K562 (cell line): Measurements from ENCODE around the gene SLC1A1. TPM values are rescaled to one million over a fixed set of nuclear protein-coding genes. Genes with fewer than 3 reads are reported as not detected.

ENCODE experiments used
- ATAC-seq: fragments of 200-7000 bp; cut with Tn5 transposase; 3 replicates; pipeline ENCODE4 v1.9.1; 2020; ENCODE audit warnings: moderate library complexity
- BruUV-seq: library from RNA; stranded (reverse); fragments of 400-500 nt; replicated peaks from 2 replicates; lab custom pipeline; 2021; lab: Mats Ljungman, UMichigan
- CTCF ChIA-PET: fragments of 300-600 bp; formaldehyde crosslinking; extraction: SDS; loops from one replicate; lab custom pipeline; 2021; ENCODE audit warnings: low intra/inter-chr PET ratio; lab: Yijun Ruan, JAX
- POLR2A ChIA-PET: fragments of 300-600, 350-650 bp; sonication (Branson Sonifier 250); formaldehyde crosslinking; extraction: SDS; loops from one replicate; lab custom pipeline; 2021; ENCODE audit warnings: antibody characterized with exemption, inconsistent platforms; lab: Yijun Ruan, JAX
- DNase-seq, 4 experiments: peaks; one replicate each; pipeline versions ENCODE4 v3.0.0 to v3.0.0-alpha.2; 2011 to 2018; ENCODE audit warnings: low spot score in 3 of 4, mixed read lengths in 3 of 4; ENCODE audit errors: extremely low read depth in 1 of 4
- FAIRE-seq: peaks from 2 replicates; lab custom pipeline; 2011; peaks lifted over from hg19 to GRCh38; lab: Jason Lieb, UNC
- H2AFZ ChIP-seq: 2 replicates; pipeline ENCODE4 v1.6.0; 2011; ENCODE audit warnings: low read depth, low read length, control low read depth, inconsistent platforms
- H3K27ac ChIP-seq: fragments of 200-600 bp; 3 replicates; pipeline ENCODE4 v1.8.0; 2011; ENCODE audit warnings: low read depth, mild to moderate bottlenecking, control low read depth, inconsistent platforms, low read length, moderate library complexity, mixed read lengths; ENCODE audit errors: extremely low read depth
- H3K27me3 ChIP-seq, 2 experiments: fragments of 300-600 bp in 1 of 2; 2 replicates in 1 of 2; 3 replicates in 1 of 2; pipeline versions ENCODE4 v1.6.0 to v1.8.0; 2011; ENCODE audit warnings: inconsistent platforms in 2 of 2, low read length in 2 of 2, mild to moderate bottlenecking in 1 of 2, mixed read lengths in 1 of 2, moderate library complexity in 1 of 2; ENCODE audit not compliant: control insufficient read depth in 2 of 2, insufficient read depth in 2 of 2
- H3K36me3 ChIP-seq: fragments of 300-600 bp; 3 replicates; pipeline ENCODE4 v1.8.0; 2011; ENCODE audit warnings: mild to moderate bottlenecking, low read length, inconsistent platforms; ENCODE audit not compliant: control insufficient read depth, insufficient read depth
- H3K4me1 ChIP-seq, 2 experiments: fragments of 200-600 bp in 1 of 2; replicated peaks in 1 of 2; 2 replicates in 1 of 2; 3 replicates in 1 of 2; pipeline versions ENCODE4 v1.5.1 to v1.8.0; 2011; ENCODE audit warnings: inconsistent platforms in 2 of 2, low read length in 2 of 2, mild to moderate bottlenecking in 1 of 2, mixed read lengths in 1 of 2, moderate library complexity in 1 of 2; ENCODE audit not compliant: control insufficient read depth in 2 of 2, insufficient read depth in 2 of 2
- H3K4me2 ChIP-seq: 2 replicates; pipeline ENCODE4 v1.6.1; 2011; ENCODE audit warnings: low read length, control low read depth, inconsistent platforms, mixed read lengths; ENCODE audit not compliant: insufficient read depth
- H3K4me3 ChIP-seq: fragments of 200-600 bp; sonication (generic), shearing (Covaris generic); 2 replicates; pipeline ENCODE4 v1.5.1; 2016; ENCODE audit warnings: control low read depth, inconsistent platforms
- H3K79me2 ChIP-seq: fragments of 200-600 bp; 3 replicates; pipeline ENCODE4 v1.8.0; 2011; ENCODE audit warnings: low read length, inconsistent platforms; ENCODE audit not compliant: control insufficient read depth, insufficient read depth
- H3K9ac ChIP-seq, 2 experiments: 2 replicates each; pipeline versions ENCODE4 v1.6.0 to v1.6.1; 2011; ENCODE audit warnings: low read depth in 2 of 2, low read length in 2 of 2, control low read depth in 1 of 2, inconsistent platforms in 1 of 2, mild to moderate bottlenecking in 1 of 2, mixed read lengths in 1 of 2; ENCODE audit not compliant: insufficient read depth in 1 of 2
- H3K9me1 ChIP-seq: one replicate; pipeline ENCODE4 v1.6.0; 2011; ENCODE audit warnings: inconsistent platforms, mild to moderate bottlenecking, low read length, moderate library complexity; ENCODE audit not compliant: control insufficient read depth, insufficient read depth
- H3K9me3 ChIP-seq: replicated peaks from 2 replicates; pipeline ENCODE4 v1.5.1; 2011; ENCODE audit warnings: low read depth, low read length, inconsistent platforms; ENCODE audit not compliant: control insufficient read depth, insufficient read depth
- H4K20me1 ChIP-seq: replicated peaks from 2 replicates; pipeline ENCODE4 v1.6.1; 2011; ENCODE audit warnings: low read length, inconsistent platforms, mixed read lengths; ENCODE audit not compliant: control insufficient read depth, insufficient read depth
- BHLHE40 ChIP-seq: IDR thresholded peaks from 2 replicates; pipeline ENCODE4 v1.6.1; 2011; ENCODE audit warnings: low read length, improper control_type of control experiment
- CXXC5 ChIP-seq: fragments of 250-450 bp; sonication (Bioruptor Pico); IDR thresholded peaks from 2 replicates; pipeline ENCODE4 v1.8.0; 2022; ENCODE audit warnings: inconsistent platforms, mild to moderate bottlenecking, moderate library complexity
- HNRNPH1 ChIP-seq: fragments of 200-400 bp; formaldehyde crosslinking; optimal IDR thresholded peaks from 2 replicates; pipeline ENCODE3; 2017; ENCODE audit warnings: low read depth, mild to moderate bottlenecking, low read length, moderate library complexity
- WGBS: fragments of 100-300 bp; shearing (Covaris generic); methylation state at CpG from one replicate; pipeline ENCODE4 v1.1.6; 2016; ENCODE audit warnings: low coverage, mixed read lengths; ENCODE audit not compliant: insufficient coverage; ENCODE audit errors: missing lambda C conversion rate; 5-methylcytosine and 5-hydroxymethylcytosine counted together
- in situ Hi-C: fragments of 300-500 bp; cut with MboI; formaldehyde crosslinking; loops from 4 replicates; pipeline ENCODE4 v1.15.0; 2018; ENCODE audit warnings: inconsistent platforms, mixed read lengths
- intact Hi-C: fragments of 100-400 bp; cut with micrococcal nuclease; formaldehyde crosslinking; loops from 2 replicates; pipeline ENCODE4 v1.14.2; 2022
- polyA plus RNA-seq, 8 experiments: library from polyadenylated mRNA; depleted of rRNA in 4 of 8; stranded (reverse) in 5 of 8; unstranded in 3 of 8; fragments of >200 nt; fragmentation: Nextera tagmentation in 2 of 8; fragmentation: Illumina TruSeq in 1 of 8; extraction: Ambion mirVana in 2 of 8; extraction: Trizol in 1 of 8; gene quantifications; 2 replicates each; pipeline versions ENCODE4 v1.2.1 to v1.2.3, GENCODE V29; 2011 to 2014; ENCODE audit warnings: inconsistent platforms in 1 of 8, missing spikeins in 1 of 8
- total RNA-seq, 7 experiments: library from RNA; depleted of rRNA in 6 of 7; stranded (reverse); fragments of >200 nt in 6 of 7; fragmentation: Illumina TruSeq in 2 of 7; extraction: Trizol in 2 of 7; gene quantifications; 2 replicates each; pipeline versions ENCODE4 v1.2.1 to v1.2.3, GENCODE V29; 2011 to 2021; ENCODE audit warnings: low replicate concordance in 1 of 7
- TF ChIP-seq, protein P1 (sequence below): fragments of 450-650 bp; IDR thresholded peaks from 2 replicates; pipeline ENCODE4 v1.6.1; 2016; ENCODE audit warnings: low read depth, mild to moderate bottlenecking, moderate library complexity

SLC1A1 gene
- total and polyA plus RNA-seq, 9 of the 15 experiments (the other 6 are each of a cell fraction or from before 2014, with no cell fraction given), result 0.11 to 0.16 TPM; not detected in 7

DNA sequence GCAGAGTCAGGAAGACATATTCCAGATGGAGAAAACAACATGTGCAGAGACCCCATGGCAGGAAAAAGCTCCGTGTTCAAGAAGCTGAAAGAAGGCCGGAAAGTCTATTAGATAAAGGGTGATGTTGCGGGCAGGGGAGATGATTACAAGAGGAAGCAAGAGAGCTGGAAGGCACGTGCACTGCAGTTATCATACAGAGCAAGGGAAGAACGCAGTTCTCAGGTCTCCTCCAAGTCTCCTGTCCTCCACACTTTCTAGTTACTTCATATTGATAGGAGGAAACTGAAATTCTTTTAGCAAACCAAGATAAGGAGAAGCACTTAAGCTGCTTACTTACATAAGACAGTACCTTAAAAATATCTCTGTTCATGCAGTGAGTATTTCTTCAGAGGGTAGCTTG is 113.6 kb downstream of the SLC1A1 start:
- H3K79me2 ChIP-seq, result no peaks in the 10 kb centered on the region
- TF ChIP-seq HNRNPH1, result no peak
- TF ChIP-seq, protein P1, sequence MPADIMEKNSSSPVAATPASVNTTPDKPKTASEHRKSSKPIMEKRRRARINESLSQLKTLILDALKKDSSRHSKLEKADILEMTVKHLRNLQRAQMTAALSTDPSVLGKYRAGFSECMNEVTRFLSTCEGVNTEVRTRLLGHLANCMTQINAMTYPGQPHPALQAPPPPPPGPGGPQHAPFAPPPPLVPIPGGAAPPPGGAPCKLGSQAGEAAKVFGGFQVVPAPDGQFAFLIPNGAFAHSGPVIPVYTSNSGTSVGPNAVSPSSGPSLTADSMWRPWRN, result peak; percentile 32; the same call in 1 of the 2 replicates
- TF ChIP-seq BHLHE40, result peak; percentile 85
- 0 out of 2 replicates have a peak, but pooled peaks have one; percentile 19 for TF ChIP-seq CXXC5
- TF ChIP-seq, all 486 proteins: peak for 3
- Histone ChIP-seq H3K36me3 (no peaks in the 10 kb centered on the region), H4K20me1 (no peaks in the 10 kb centered on the region), H3K9ac (no peak overlapping the region), H3K4me1 (peaks cover 0 to 3% of the 10 kb centered on the region in 2 experiments; a peak in 1 of 5 replicates), H3K27me3 (peaks cover 3 to 4% of the 10 kb centered on the region in 2 experiments; a peak in 3 of 5 replicates), H3K4me2 (no peak overlapping the region), H3K27ac (no peak overlapping the region), H3K9me1 (no peaks in the 10 kb centered on the region), H3K9me3 (no peaks in the 10 kb centered on the region), H3K4me3 (no peak overlapping the region), H2AFZ (no peak overlapping the region)
- 8% methylated on average over 5 of the region's 5 CpGs for WGBS
- CTCF ChIA-PET, result no interaction called here
- in situ Hi-C loops (loop anchor here (25.0 kb wide), 1 partner anchor 833 kb away; the partner anchor contains the start of gene PLGRKT), intact Hi-C loops (loop anchor here (10.0 kb wide), 1 partner anchor 151 kb away; no protein-coding TSS in a partner anchor)
- DNase-seq (peak in 1 of 4 experiments; percentile 4), ATAC-seq (peak; percentile 27; the same call in 1 of the 3 replicates), FAIRE-seq (no peak)
- POLR2A ChIA-PET, result interaction anchor here (1.0 to 1.9 kb wide), 2 partner anchors 9 to 30 kb away, joined by 4 to 5 read pairs; no protein-coding TSS in a partner anchor
- no TSS peak for BruUV-seq
